ENCODE data around the gene HLF.

HLF gene

GRCh38 chr17:55264645-55265298, at the start of gene HLF:
TSS of gene HLF (plus strand) at chr17:55264960. CDS start at chr17:55265485, 525 bp downstream.
- DNase-seq (ENCODE audit: low spot score) = peak; percentile 95

GRCh38 chr17:55215711-55216110, 49.0 kb upstream of the HLF start:
- DNase-seq (ENCODE audit: low spot score) = no peak

- DNase-seq (ENCODE audit: low spot score) = no peak
Measured at GRCh38 chr17:55216888-55217287, 47.9 kb upstream of the HLF start.

GRCh38 chr17:55219459-55219858, 45.3 kb upstream of the HLF start:
- no peak for DNase-seq (ENCODE audit: low spot score)

- DNase-seq (ENCODE audit: low spot score) = no peak
Measured at GRCh38 chr17:55219934-55220333, 44.8 kb upstream of the HLF start.

GRCh38 chr17:55223524-55223923, 41.2 kb upstream of the HLF start:
- no peak for DNase-seq (ENCODE audit: low spot score)

GRCh38 chr17:55224746-55225145, 40.0 kb upstream of the HLF start:
- no peak for DNase-seq (ENCODE audit: low spot score)

GRCh38 chr17:55225237-55225636, 39.5 kb upstream of the HLF start:
- no peak for DNase-seq (ENCODE audit: low spot score)

- no peak for DNase-seq (ENCODE audit: low spot score)
Measured at GRCh38 chr17:55228683-55229192, 36.0 kb upstream of the HLF start.

GRCh38 chr17:55229276-55229675, 35.5 kb upstream of the HLF start:
- DNase-seq (ENCODE audit: low spot score) = no peak

- DNase-seq (ENCODE audit: low spot score) = no peak
Measured at GRCh38 chr17:55230716-55231115, 34.0 kb upstream of the HLF start.

- DNase-seq (ENCODE audit: low spot score) = no peak
Measured at GRCh38 chr17:55233840-55234239, 30.9 kb upstream of the HLF start.

- no peak for DNase-seq (ENCODE audit: low spot score)
Measured at GRCh38 chr17:55236316-55236715, 28.4 kb upstream of the HLF start.

- DNase-seq (ENCODE audit: low spot score) = no peak
Measured at GRCh38 chr17:55237268-55237667, 27.5 kb upstream of the HLF start.

- no peak for DNase-seq (ENCODE audit: low spot score)
Measured at GRCh38 chr17:55237841-55238178, 26.9 kb upstream of the HLF start.

GRCh38 chr17:55238179-55238930, 26.4 kb upstream of the HLF start:
- DNase-seq (ENCODE audit: low spot score) = peak; percentile 100

GRCh38 chr17:55238931-55239297, 25.8 kb upstream of the HLF start:
- peak; percentile 41 for DNase-seq (ENCODE audit: low spot score)

- DNase-seq (ENCODE audit: low spot score) = no peak
Measured at GRCh38 chr17:55241097-55241496, 23.7 kb upstream of the HLF start.

- DNase-seq (ENCODE audit: low spot score) = no peak
Measured at GRCh38 chr17:55242476-55242875, 22.3 kb upstream of the HLF start.

GRCh38 chr17:55245986-55246385, 18.8 kb upstream of the HLF start:
- DNase-seq (ENCODE audit: low spot score) = no peak

GRCh38 chr17:55246583-55246982, 18.2 kb upstream of the HLF start:
- DNase-seq (ENCODE audit: low spot score) = no peak

- DNase-seq (ENCODE audit: low spot score) = no peak
Measured at GRCh38 chr17:55248077-55248476, 16.7 kb upstream of the HLF start.

- DNase-seq (ENCODE audit: low spot score) = no peak
Measured at GRCh38 chr17:55249861-55250260, 14.9 kb upstream of the HLF start.

GRCh38 chr17:55254375-55254774, 10.4 kb upstream of the HLF start:
- no peak for DNase-seq (ENCODE audit: low spot score)

Data from iPS-NIHi11 (cell line).